Esophagus muscularis mucosa (tissue), 4 donors: ENCODE data around the gene SLC25A30. TPM values are rescaled to one million over a fixed set of nuclear protein-coding genes. Genes with fewer than 3 reads are reported as not detected.
"Not testable (repeated sequence)": the region's sequence is repeated elsewhere in the genome, so short reads cannot be mapped to it uniquely, and the experiment has no call there.

Experiments
- DNase-seq: peaks from one replicate; pipeline ENCODE4 v3.0.0-alpha.2; 2017; ENCODE audit errors: extremely low spot score
- H3K27ac ChIP-seq, 4 donors: fragments of 200-600 bp; sonication (generic); replicated peaks in 1 of 4; 1 replicate in 3 of 4; 2 replicates in 1 of 4; pipeline ENCODE4 v1.5.1; 2016 to 2019; ENCODE audit warnings: mild to moderate bottlenecking in 1 of 4
- H3K27me3 ChIP-seq, 4 donors: fragments of 200-600 bp; sonication (generic); one replicate each; pipeline versions ENCODE4 v1.5.1 to v1.6.0; 2016 to 2019
- H3K36me3 ChIP-seq, 4 donors: fragments of 200-600 bp; sonication (generic); one replicate each; pipeline ENCODE4 v1.5.1; 2016 to 2019
- H3K4me1 ChIP-seq, 4 donors: fragments of 200-600 bp; sonication (generic); one replicate each; pipeline ENCODE4 v1.5.1; 2016 to 2019
- H3K4me3 ChIP-seq, 4 donors: fragments of 200-600 bp; sonication (generic); 1 replicate in 2 of 4; 2 replicates in 2 of 4; pipeline ENCODE4 v1.5.1; 2016 to 2019; ENCODE audit warnings: mild to moderate bottlenecking in 4 of 4, moderate library complexity in 1 of 4
- H3K9me3 ChIP-seq, 4 donors: fragments of 200-600 bp; sonication (generic); 1 replicate in 3 of 4; 2 replicates in 1 of 4; pipeline ENCODE4 v1.5.1; 2016 to 2019
- EP300 ChIP-seq: sonication (generic); formaldehyde crosslinking; IDR thresholded peaks from one replicate; pipeline ENCODE4 v1.6.1; 2017; ENCODE audit warnings: antibody characterized with exemption
- POLR2A ChIP-seq: fragments of 450-650 bp; IDR thresholded peaks from one replicate; pipeline ENCODE4 v1.6.1; 2017; ENCODE audit warnings: antibody characterized with exemption, moderate library complexity, mild to moderate bottlenecking, low read depth
- POLR2AphosphoS5 ChIP-seq, 2 donors: sonication (generic); formaldehyde crosslinking; IDR thresholded peaks; one replicate each; pipeline ENCODE4 v1.6.1; 2017; ENCODE audit warnings: antibody characterized with exemption in 2 of 2
- WGBS: methylation state at CpG from one replicate; pipeline ENCODE4 v1.1.5; 2018; 5-methylcytosine and 5-hydroxymethylcytosine counted together
- intact Hi-C: fragments of 100-400 bp; cut with DNase I; formaldehyde crosslinking; loops from one replicate; pipeline ENCODE4 v1.15.1; 2023
- total RNA-seq, 4 donors: library from RNA; depleted of rRNA; stranded (reverse); fragments of >200 nt; gene quantifications; one replicate each; pipeline versions ENCODE4 v1.1.0 to v1.2.1, GENCODE V29; 2016
- TF ChIP-seq, protein P1 (sequence below), 3 experiments: fragments of 200-600 bp in 2 of 3; fragments of 450-650 bp in 1 of 3; sonication (generic) in 2 of 3; IDR thresholded peaks; one replicate each; pipeline ENCODE4 v1.5.1; 2017 to 2019; ENCODE audit warnings: antibody characterized with exemption in 3 of 3, mild to moderate bottlenecking in 2 of 3, moderate library complexity in 1 of 3

SLC25A30 gene
- total RNA-seq, 4 donors from 2014 or later, result 8.8 to 13.4 (median 10.3) TPM

DNA sequence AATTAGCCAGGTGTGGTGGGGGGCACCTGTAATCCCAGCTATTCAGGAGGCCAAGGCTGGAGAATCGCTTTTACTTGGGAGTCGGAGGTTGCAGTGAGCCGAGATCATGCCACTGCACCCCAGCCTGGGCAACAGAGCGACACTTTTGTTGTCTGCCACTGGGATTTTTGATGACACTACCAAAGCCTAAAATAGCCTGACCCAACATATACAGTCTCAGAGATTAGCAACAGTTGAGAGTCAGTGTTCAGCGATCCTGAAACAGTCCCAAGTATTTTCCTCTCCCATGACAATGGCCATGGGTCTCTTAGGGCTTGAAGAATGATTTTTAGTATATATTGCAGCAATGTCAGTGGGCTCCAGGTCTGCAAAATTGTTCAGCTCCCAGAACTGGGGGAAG is 32.9 kb downstream of the SLC25A30 start:
- peaks cover 0 to 13% (median 0%) of the 10 kb centered on the region in 4 donors for H3K4me1 ChIP-seq
- intact Hi-C loops, result no loop called here
- H3K27me3 ChIP-seq, result no peaks in the 10 kb centered on the region
- WGBS, result 95% methylated on average over 5 of the region's 5 CpGs
- no peak overlapping the region for H3K27ac ChIP-seq
- no peak overlapping the region for H3K4me3 ChIP-seq
- H3K9me3 ChIP-seq, result no peaks in the 10 kb centered on the region
- DNase-seq, result no peak
- TF ChIP-seq, protein P1, sequence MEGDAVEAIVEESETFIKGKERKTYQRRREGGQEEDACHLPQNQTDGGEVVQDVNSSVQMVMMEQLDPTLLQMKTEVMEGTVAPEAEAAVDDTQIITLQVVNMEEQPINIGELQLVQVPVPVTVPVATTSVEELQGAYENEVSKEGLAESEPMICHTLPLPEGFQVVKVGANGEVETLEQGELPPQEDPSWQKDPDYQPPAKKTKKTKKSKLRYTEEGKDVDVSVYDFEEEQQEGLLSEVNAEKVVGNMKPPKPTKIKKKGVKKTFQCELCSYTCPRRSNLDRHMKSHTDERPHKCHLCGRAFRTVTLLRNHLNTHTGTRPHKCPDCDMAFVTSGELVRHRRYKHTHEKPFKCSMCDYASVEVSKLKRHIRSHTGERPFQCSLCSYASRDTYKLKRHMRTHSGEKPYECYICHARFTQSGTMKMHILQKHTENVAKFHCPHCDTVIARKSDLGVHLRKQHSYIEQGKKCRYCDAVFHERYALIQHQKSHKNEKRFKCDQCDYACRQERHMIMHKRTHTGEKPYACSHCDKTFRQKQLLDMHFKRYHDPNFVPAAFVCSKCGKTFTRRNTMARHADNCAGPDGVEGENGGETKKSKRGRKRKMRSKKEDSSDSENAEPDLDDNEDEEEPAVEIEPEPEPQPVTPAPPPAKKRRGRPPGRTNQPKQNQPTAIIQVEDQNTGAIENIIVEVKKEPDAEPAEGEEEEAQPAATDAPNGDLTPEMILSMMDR (IDR thresholded peaks at IDR 0.05), result no peak
- no peak for TF ChIP-seq POLR2A
- TF ChIP-seq EP300, result no peak
- no peak for TF ChIP-seq POLR2AphosphoS5 (IDR thresholded peaks at IDR 0.05)
- peaks cover 3 to 33% (median 16%) of the 10 kb centered on the region in 4 donors for H3K36me3 ChIP-seq

DNA sequence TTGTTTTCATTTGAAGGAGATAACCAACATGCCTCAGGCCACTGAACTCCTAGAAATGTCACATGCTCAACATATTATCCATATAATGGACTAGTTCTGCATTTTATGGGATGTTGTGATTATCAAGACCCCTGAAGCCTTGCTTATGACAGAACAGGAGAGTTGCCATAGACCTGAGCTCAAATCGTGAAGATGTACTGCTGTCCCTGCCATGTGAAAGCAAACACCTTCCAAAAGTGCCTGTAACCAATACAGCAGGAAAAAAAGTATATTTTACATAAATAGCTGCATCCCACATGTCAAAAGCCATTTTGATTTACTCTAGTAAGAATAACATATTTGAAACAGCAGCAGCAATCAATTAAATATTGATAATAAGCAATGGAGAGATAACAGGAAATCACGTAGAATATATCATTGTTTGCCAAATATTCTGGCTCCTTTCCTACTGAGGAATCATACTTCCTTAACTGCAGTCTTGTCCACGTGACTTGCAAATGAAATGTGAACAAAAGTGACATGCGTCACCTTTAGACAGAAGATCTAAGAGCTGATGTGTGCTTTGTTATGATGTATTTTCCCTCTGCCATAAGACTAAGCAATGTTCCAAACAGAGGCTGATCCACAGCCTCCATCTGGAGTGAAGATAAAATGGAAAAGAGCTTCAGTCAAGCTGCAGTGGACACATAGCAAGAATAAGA is 33.5 kb downstream of the SLC25A30 start:
- WGBS, result 83% methylated on average over 4 of the region's 4 CpGs
- intact Hi-C loops, result no loop called here
- Histone ChIP-seq H3K4me1 (peaks cover 0 to 13% (median 0%) of the 10 kb centered on the region in 4 donors), H3K27me3 (no peaks in the 10 kb centered on the region), H3K9me3 (no peaks in the 10 kb centered on the region), H3K27ac (no peak overlapping the region), H3K4me3 (no peak overlapping the region), H3K36me3 (peaks cover 3 to 37% (median 18%) of the 10 kb centered on the region in 4 donors)
- TF ChIP-seq POLR2A, result no peak
- no peak for TF ChIP-seq POLR2AphosphoS5 (IDR thresholded peaks at IDR 0.05)
- TF ChIP-seq EP300, result no peak
- TF ChIP-seq, protein P1 (IDR thresholded peaks at IDR 0.05), result no peak
- no peak for DNase-seq

DNA sequence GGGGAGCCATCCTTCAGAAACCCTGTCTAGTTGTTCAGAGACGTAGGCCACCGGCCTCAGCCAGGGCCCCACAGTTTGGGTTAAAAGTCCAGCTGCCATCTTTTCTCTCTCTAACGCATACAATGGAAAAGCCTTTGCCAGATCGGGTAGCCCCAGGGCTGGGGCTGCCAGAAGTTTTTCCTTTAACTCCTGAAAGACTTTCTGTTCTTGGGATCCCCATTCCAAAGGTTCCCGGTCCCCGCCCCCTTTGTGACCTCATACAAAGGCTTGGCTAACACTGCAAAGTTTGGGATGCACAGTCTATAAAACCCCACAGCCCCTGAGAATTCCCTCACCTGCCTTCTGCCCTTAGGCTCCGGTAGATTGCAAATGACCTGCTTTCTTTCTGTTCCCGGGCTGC is 35.4 kb downstream of the SLC25A30 start:
- DNase-seq, H3K4me3 ChIP-seq, H3K9me3 ChIP-seq, intact Hi-C loops, H3K27ac ChIP-seq, H3K4me1 ChIP-seq, H3K27me3 ChIP-seq: not testable (repeated sequence)
- 86% methylated on average over 7 of the region's 8 CpGs for WGBS
- H3K36me3 ChIP-seq, result peaks cover 3 to 40% (median 18%) of the 10 kb centered on the region in 4 donors

DNA sequence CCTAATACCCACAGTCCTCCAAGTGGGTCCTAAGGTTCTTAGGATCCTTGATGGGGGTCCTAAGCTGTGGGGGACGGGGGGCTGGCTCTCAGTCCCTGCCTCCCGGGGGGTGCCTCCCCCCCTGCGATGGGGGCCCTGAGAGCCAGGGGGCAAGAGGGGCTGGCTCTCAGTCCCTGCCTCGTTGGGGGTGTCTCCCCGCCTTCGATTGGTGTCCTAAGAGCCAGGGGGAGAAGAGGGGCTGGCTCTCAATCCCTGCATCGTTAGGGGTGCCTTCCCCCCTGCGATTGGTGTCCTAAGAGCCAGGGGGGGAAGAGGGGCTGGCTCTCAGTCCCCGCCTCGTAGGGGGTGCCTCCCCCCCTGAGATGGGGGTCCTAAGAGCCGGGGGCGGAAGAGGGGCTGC is 37.0 kb downstream of the SLC25A30 start:
- TF ChIP-seq POLR2A (no peak), EP300 (no peak), POLR2AphosphoS5 (IDR thresholded peaks at IDR 0.05) (no peak)
- TF ChIP-seq, protein P1 (IDR thresholded peaks at IDR 0.05), result no peak
- no peak overlapping the region for H3K4me3 ChIP-seq
- DNase-seq, result no peak
- no peaks in the 10 kb centered on the region for H3K27me3 ChIP-seq
- no peaks in the 10 kb centered on the region for H3K9me3 ChIP-seq
- H3K36me3 ChIP-seq, result peaks cover 3 to 33% (median 14%) of the 10 kb centered on the region in 4 donors
- H3K27ac ChIP-seq, result peak overlapping the region in 1 of 4 donors; percentile 34
- intact Hi-C loops, result no loop called here
- WGBS, result 87% methylated on average over 3 of the region's 12 CpGs
- H3K4me1 ChIP-seq, result peaks cover 0 to 8% (median 0%) of the 10 kb centered on the region in 4 donors

DNA sequence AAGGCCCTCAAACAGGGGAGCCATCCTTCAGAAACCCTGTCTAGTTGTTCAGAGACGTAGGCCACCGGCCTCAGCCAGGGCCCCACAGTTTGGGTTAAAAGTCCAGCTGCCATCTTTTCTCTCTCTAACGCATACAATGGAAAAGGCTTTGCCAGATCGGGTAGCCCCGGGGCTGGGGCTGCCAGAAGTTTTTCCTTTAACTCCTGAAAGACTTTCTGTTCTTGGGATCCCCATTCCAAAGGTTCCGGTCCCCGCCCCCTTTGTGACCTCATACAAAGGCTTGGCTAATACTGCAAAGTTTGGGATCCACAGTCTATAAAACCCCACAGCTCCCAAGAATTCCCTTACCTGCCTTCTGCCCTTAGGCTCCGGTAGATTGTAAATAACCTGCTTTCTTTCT is 37.5 kb downstream of the SLC25A30 start:
- DNase-seq, intact Hi-C loops, H3K4me1 ChIP-seq, H3K27me3 ChIP-seq, H3K4me3 ChIP-seq, H3K9me3 ChIP-seq, H3K27ac ChIP-seq: not testable (repeated sequence)
- peaks cover under 1 to 28% (median 14%) of the 10 kb centered on the region in 4 donors for H3K36me3 ChIP-seq
- 74% methylated on average over 6 of the region's 8 CpGs for WGBS

DNA sequence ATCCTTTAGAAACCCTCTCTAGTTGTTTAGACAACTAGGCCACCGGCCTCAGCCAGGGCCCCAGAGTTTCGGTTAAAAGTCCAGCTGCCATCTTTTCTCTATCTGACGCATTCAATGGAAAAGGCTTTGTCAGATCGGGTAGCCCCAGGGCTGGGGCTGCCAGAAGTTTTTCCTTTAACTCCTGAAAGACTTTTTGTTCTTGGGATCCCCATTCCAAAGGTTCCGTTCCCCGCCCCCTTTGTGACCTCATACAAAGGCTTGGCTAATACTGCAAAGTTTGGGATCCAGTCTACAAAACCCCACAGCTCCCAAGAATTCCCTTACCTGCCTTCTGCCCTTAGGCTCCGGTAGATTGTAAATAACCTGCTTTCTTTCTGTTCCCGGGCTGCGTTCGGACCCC is 38.7 kb downstream of the SLC25A30 start:
- DNase-seq, H3K9me3 ChIP-seq, H3K4me1 ChIP-seq, intact Hi-C loops, H3K27me3 ChIP-seq: not testable (repeated sequence)
- Histone ChIP-seq H3K27ac (peak overlapping the region in 1 of 4 donors; percentile 36), H3K4me3 (peak overlapping the region in 1 of 4 donors; percentile 3), H3K36me3 (peaks cover 0 to 19% (median 9%) of the 10 kb centered on the region in 4 donors)
- 84% methylated on average over 8 of the region's 10 CpGs for WGBS

DNA sequence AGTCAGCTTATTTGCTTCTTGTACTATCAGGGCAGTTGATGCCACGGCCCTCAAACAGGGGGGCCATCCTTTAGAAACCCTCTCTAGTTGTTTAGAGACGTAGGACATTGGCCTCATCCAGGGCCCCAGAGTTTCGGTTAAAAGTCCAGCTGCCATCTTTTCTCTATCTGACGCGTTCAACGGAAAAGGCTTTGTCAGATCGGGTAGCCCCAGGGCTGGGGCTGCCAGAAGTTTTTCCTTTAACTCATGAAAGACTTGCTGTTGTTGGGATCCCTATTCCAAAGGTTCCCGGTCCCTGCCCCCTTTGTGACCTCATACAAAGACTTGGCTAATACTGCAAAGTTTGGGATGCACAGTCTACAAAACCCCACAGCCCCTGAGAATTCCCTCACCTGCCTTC is 39.4 kb downstream of the SLC25A30 start:
- H3K9me3 ChIP-seq, result not testable (repeated sequence)
- H3K4me3 ChIP-seq, result peak overlapping the region in 2 of 4 donors; percentile 3 to 14

DNA sequence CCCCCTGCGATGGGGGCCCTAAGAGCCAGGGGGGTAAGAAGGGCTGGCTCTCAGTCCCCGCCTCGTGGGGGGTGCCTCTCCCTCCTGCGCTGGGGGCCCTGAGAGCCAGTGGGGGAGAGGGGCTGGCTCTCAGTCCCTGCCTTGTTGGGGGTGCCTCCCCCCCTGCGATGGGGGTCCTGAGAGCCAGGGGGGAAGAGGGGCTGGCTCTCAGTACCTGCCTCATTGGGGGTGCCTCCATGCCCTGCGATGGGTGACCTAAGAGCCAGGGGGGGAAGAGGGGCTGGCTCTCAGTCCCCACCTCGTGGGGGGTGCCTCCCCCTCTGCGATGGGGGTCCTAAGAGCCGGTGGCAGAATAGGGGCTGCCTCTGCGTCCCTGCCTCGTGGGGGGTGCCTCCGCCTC is 40.9 kb downstream of the SLC25A30 start:
- DNase-seq, H3K9me3 ChIP-seq, H3K4me1 ChIP-seq, intact Hi-C loops, H3K27me3 ChIP-seq, H3K4me3 ChIP-seq, H3K27ac ChIP-seq: not testable (repeated sequence)
- H3K36me3 ChIP-seq, result peaks cover 0 to 11% (median 2%) of the 10 kb centered on the region in 4 donors
- no CpG with 5 or more reads among the region's 12 CpGs for WGBS

More for the DNA sequence above, 39.4 kb downstream of the SLC25A30 start:
- intact Hi-C loops, DNase-seq, H3K27me3 ChIP-seq, H3K4me1 ChIP-seq: not testable (repeated sequence)
- Histone ChIP-seq H3K27ac (peak overlapping the region in 1 of 4 donors; percentile 36), H3K36me3 (peaks cover 0 to 12% (median 4%) of the 10 kb centered on the region in 4 donors)
- WGBS, result 78% methylated on average over 8 of the region's 8 CpGs

DNA sequence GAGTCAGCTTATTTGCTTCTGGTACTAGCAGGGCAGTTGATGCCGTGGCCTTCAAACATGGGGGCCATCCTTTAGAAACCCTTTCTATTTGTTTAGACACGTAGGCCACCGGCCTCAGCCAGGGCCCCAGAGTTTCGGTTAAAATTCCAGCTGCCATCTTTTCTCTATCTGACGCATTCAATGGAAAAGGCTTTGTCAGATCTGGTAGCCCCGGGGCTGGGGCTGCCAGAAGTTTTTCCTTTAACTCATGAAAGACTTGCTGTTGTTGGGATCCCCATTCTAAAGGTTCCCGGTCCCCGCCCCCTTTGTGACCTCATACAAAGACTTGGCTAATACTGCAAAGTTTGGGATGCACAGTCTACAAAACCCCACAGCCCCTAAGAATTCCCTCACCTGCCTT is 41.5 kb downstream of the SLC25A30 start:
- H3K4me1 ChIP-seq, DNase-seq, H3K4me3 ChIP-seq, H3K9me3 ChIP-seq, H3K27ac ChIP-seq, intact Hi-C loops, H3K27me3 ChIP-seq: not testable (repeated sequence)
- WGBS, result 89% methylated on average over 8 of the region's 8 CpGs
- peaks cover 0 to 14% (median 3%) of the 10 kb centered on the region in 4 donors for H3K36me3 ChIP-seq
